ENCODE measurements around the gene DUOXA2.
A peak's percentile ranks its signal among the peaks of the same experiment; 100 is the strongest.

Gene DUOXA2

GRCh38 chr15:45121706-45122417 lies 7.7 kb downstream of the DUOXA2 start:
- no peak overlapping the region for H3K4me3 ChIP-seq (ENCODE audit: severe bottlenecking)
- no peaks in the 10 kb centered on the region for H3K36me3 ChIP-seq (ENCODE audit: low read depth)
- no peaks in the 10 kb centered on the region for H3K9me3 ChIP-seq (ENCODE audit: severe bottlenecking)
- peaks cover 12% of the 10 kb centered on the region for H3K4me1 ChIP-seq (ENCODE audit: insufficient read depth, poor library complexity, severe bottlenecking)
- H3K27ac ChIP-seq (ENCODE audit: poor library complexity, severe bottlenecking): peak overlapping the region; percentile 20
- peak; percentile 94 for DNase-seq (ENCODE audit: low spot score)
- ATAC-seq (ENCODE audit: low read depth): peak; percentile 89
- TF ChIP-seq, protein P1, sequence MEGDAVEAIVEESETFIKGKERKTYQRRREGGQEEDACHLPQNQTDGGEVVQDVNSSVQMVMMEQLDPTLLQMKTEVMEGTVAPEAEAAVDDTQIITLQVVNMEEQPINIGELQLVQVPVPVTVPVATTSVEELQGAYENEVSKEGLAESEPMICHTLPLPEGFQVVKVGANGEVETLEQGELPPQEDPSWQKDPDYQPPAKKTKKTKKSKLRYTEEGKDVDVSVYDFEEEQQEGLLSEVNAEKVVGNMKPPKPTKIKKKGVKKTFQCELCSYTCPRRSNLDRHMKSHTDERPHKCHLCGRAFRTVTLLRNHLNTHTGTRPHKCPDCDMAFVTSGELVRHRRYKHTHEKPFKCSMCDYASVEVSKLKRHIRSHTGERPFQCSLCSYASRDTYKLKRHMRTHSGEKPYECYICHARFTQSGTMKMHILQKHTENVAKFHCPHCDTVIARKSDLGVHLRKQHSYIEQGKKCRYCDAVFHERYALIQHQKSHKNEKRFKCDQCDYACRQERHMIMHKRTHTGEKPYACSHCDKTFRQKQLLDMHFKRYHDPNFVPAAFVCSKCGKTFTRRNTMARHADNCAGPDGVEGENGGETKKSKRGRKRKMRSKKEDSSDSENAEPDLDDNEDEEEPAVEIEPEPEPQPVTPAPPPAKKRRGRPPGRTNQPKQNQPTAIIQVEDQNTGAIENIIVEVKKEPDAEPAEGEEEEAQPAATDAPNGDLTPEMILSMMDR (IDR thresholded peaks at IDR 0.05; ENCODE audit: poor library complexity, severe bottlenecking): no peak
- H3K27me3 ChIP-seq (ENCODE audit: insufficient read depth, poor library complexity, severe bottlenecking): peaks cover 9% of the 10 kb centered on the region

DNA sequence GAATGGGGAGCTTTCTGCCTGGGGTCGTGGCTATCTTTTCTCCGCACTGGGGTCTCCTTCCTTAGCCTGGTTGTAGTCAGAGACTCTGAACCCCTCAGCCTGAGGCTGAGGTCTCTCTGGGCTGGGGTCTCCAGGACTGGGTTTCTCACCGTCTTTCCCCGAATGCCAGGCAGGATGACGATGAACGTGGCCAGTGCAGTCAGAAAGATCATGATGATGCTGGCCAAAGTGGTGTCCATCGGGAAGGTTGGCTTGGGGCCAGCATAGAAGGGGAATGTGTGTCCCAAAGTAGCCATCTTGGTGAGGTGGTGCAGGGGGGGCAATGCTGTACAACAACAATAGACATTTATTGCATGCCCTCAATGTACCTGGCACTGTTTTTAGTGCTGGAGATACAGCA lies 8.6 kb downstream of the DUOXA2 start:
- H3K4me3 ChIP-seq (ENCODE audit: severe bottlenecking): no peak overlapping the region
- H3K27ac ChIP-seq (ENCODE audit: poor library complexity, severe bottlenecking): peak overlapping the region; percentile 20
- H3K4me1 ChIP-seq (ENCODE audit: insufficient read depth, poor library complexity, severe bottlenecking): peaks cover 12% of the 10 kb centered on the region
- no peaks in the 10 kb centered on the region for H3K9me3 ChIP-seq (ENCODE audit: severe bottlenecking)
- ATAC-seq (ENCODE audit: low read depth) (no peak), DNase-seq (ENCODE audit: low spot score) (peak; percentile 75)
- TF ChIP-seq, protein P1 (IDR thresholded peaks at IDR 0.05; ENCODE audit: poor library complexity, severe bottlenecking): no peak
- H3K27me3 ChIP-seq (ENCODE audit: insufficient read depth, poor library complexity, severe bottlenecking): peaks cover under 1% of the 10 kb centered on the region
- no peaks in the 10 kb centered on the region for H3K36me3 ChIP-seq (ENCODE audit: low read depth)

DNA sequence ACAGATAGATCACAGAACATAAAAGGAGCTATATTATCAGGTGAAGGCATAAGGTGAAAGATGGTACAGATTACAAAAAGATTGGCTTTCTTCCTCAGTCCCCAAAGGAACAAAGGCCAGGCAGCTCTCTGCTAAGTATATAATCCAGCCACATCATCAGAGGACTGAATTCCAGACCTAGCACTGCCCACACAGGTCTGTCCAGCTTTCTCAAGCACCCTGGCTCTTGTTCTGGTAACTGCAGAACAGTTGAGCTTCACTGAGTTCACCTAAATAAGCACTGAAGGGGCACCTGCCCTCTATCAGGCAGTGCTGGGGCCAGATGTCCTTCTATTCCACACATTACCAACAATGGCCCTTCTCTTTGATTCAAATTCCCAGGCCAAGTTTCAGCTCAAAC lies 9.3 kb downstream of the DUOXA2 start:
- DNase-seq (ENCODE audit: low spot score) (no peak), ATAC-seq (ENCODE audit: low read depth) (no peak)
- Histone ChIP-seq H3K4me3 (ENCODE audit: severe bottlenecking) (no peak overlapping the region), H3K36me3 (ENCODE audit: low read depth) (no peaks in the 10 kb centered on the region), H3K9me3 (ENCODE audit: severe bottlenecking) (no peaks in the 10 kb centered on the region), H3K27ac (ENCODE audit: poor library complexity, severe bottlenecking) (no peak overlapping the region), H3K27me3 (ENCODE audit: insufficient read depth, poor library complexity, severe bottlenecking) (no peaks in the 10 kb centered on the region), H3K4me1 (ENCODE audit: insufficient read depth, poor library complexity, severe bottlenecking) (peaks cover 12% of the 10 kb centered on the region)
- TF ChIP-seq, protein P1 (IDR thresholded peaks at IDR 0.05; ENCODE audit: poor library complexity, severe bottlenecking): no peak

DNA sequence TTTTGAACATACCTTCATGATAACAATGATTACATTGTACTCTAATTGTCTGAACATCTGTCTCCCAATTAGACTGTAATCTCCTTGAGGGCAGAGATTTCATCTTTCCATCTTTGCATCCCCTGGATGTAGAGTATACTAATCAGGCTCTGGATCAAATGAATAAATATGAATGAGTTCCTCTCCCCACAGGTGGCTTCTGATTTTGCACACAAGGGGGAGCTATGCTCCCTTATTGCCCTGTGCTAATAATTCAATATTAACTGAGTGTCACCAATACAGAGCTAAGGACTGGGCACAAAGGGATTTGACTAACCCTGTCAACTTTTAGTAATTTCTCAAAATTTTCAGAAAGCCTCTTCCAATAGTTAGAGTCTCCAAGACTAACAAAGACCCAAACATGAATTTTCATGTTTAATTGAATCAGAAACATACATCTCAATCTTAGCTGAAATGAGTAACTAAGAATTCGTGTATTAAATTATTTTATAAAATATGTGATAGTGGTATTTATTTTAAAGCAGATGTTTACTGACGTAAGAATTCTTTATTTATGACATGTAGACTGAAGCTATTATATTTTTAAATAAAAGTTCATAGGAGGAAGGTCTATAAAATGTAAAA lies 12.5 kb downstream of the DUOXA2 start:
- no peaks in the 10 kb centered on the region for H3K9me3 ChIP-seq (ENCODE audit: severe bottlenecking)
- no peak for DNase-seq (ENCODE audit: low spot score)
- peak; percentile 17; the same call in 1 of the 3 replicates for ATAC-seq (ENCODE audit: low read depth)
- H3K4me3 ChIP-seq (ENCODE audit: severe bottlenecking): no peak overlapping the region
- peaks cover 10% of the 10 kb centered on the region for H3K4me1 ChIP-seq (ENCODE audit: insufficient read depth, poor library complexity, severe bottlenecking)
- no peak overlapping the region for H3K27ac ChIP-seq (ENCODE audit: poor library complexity, severe bottlenecking)
- TF ChIP-seq, protein P1 (IDR thresholded peaks at IDR 0.05; ENCODE audit: poor library complexity, severe bottlenecking): peak; percentile 99
- no peaks in the 10 kb centered on the region for H3K27me3 ChIP-seq (ENCODE audit: insufficient read depth, poor library complexity, severe bottlenecking)
- H3K36me3 ChIP-seq (ENCODE audit: low read depth): no peaks in the 10 kb centered on the region

Data from RWPE2 (cell line).